Activated CD4-positive, alpha-beta T cell treated with anti-CD3 and anti-CD28 coated beads, Interleukin-2, amount 50 U/mL, for 16 hours (primary cell): ENCODE results near the gene CDHR5.

Experiments used
- DNase-seq: peaks from one replicate; pipeline ENCODE4 v3.0.0-alpha.2; 2020

Gene CDHR5

DNA sequence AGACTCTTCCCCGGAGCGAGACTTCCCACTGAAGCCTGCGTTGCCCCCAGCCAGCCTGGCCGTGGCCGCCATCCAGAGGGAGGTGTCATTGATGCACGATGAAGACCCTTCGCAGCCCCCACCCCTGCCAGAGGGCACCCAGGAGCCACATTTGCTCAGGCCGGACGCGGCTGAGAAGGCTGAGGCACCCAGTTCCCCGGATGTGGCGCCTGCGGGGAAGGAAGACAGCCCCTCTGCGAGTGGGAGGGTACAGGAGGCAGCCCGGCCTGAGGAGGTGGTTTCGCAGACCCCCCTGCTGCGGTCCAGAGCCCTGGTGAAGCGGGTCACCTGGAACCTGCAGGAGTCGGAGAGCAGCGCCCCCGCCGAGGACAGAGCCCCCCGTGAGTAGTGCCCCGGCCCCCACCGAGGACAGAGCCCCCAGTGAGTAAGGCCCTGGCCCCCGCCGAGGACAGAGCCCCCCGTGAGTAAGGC lies 15.4 kb downstream of the CDHR5 start:
- DNase-seq = no peak

GRCh38 chr11:608791-609251 lies 15.9 kb downstream of the CDHR5 start:
- no peak for DNase-seq

- DNase-seq = no peak
These were observed 16.6 kb downstream of the CDHR5 start for GRCh38 chr11:607971-608659.

- DNase-seq = no peak
These were observed 17.6 kb downstream of the CDHR5 start for GRCh38 chr11:607020-607780.

- no peak for DNase-seq
These were observed 18.5 kb downstream of the CDHR5 start for GRCh38 chr11:606245-606644.

DNA sequence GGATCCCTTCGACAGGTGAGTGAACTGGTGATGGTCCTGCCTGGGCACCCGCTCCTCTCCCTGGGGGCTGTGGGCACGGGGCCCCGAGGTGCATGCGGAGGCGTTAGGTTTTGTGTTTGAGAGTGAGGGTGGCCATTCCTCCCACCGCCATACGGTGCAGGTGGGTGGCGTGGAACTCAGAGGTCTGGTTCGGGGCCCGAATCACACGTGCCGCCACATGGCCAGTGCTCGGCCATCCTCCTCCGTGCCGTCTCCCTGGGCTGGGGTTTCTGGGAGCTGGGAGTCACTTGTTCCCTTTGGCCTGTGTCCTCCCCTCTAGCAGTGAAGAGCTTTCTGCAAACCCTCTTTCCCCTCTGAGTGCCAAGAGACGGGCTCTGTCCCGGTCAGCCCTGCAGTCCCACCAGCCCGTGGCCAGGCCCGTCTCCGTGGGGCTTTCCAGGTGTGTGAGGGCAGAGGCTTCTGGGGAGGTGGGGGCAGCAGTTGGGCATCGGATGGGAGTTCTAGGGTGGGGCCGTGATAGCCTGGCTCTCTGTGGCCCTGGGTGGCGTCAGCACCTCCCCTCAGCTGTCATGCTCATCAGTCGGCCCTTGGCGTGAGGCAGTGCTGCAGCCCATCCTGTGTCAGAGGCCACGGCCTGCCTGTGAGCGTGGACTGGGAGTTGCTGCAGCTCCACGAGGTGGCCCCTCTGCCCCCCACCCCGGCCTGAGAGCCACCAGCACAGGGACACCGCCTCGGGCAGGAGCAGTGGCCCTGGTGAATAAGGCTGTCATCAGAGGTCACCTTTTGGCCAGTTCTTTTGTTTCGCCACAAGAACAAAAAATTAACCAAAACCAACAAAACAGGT lies 19.2 kb downstream of the CDHR5 start:
- DNase-seq = no peak

DNA sequence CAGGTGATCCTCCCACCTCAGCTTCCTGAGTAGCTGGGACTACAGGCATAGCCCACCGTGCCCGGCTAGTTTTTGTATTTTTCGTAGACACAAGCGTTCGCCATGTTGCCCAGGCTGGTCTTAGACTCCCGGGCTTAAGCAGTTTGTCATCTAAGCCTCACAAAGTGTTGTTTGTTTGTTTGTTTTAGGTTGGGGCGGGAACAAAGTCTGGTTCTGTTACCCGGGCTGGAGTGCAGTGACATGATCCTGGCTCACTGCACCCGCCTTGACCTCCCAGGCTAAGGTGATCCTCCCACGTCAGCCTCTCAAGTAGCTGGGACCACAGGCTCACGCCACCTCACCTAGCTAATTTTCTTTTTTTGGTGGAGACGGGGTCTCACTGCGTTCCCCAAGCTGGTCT lies 21.6 kb downstream of the CDHR5 start:
- no peak for DNase-seq

DNA sequence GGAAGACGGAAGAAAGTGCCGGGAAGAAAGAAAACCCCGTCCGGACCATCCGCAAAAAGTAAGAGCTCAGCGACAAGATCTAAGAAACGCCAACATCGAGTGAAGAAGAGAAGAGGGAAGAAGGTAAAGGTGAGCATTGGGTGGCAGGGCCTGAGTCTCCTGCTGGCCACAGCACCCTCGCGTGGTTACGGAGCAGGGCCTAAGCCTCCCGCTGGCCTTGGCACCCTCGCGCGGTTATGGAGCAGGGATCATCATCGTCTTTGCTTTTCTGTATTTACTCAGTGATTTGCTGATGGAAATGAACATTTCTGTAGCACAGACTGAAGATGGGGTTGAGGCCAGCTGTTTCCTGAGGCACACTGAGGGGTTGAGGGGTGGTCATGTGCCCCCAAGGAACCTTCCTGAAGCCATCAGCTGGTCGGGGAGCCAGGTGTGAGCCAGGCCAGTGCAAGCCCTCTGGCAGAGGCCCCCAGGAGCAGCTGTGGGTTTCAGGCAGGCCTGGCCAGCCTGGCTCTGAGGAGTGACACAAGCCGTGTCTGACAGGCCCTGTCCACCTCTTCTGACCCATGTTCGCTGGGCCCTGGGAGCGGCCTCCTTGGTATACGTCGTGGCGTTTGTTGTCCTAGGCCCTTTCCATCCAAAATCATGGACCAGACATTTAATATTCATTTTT lies 23.0 kb downstream of the CDHR5 start:
- DNase-seq = no peak

DNA sequence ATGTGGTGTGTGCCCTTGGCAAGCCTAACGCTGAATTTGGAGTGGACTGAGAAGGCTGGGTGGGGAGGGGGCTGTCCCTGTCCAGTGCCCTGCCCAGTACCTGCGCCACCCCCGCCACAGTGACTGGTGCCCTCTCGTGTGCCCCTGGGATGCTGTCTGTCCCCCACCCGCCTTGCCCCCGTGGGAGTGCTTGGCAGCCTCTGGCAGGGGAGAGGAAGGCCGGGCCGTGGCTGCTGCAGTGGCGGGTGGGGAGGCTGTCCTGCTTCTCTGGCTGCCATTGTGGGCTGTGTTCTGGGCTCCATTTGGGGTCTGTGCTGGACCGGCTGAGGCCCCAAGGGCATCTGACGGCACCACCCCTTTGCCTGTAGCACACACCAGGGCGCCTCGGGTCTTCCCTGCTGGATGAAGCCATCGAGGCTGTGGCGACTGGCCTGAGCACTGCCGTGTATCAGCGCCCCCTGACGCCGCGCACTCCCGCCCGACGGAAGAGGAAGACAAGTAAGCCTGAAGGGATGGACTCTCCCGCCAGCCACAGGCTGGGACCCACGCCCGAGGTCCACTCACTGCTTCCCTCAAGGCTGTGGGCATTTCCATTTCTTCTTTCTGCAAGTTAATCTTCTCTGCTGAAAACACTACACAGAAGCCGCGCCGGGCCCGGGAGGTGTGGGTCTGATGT lies 26.6 kb downstream of the CDHR5 start:
- no peak for DNase-seq

- no peak for DNase-seq
These were observed 27.5 kb downstream of the CDHR5 start for GRCh38 chr11:597166-597725.

- DNase-seq = peak; percentile 34
These were observed 28.4 kb downstream of the CDHR5 start for GRCh38 chr11:596374-596773.

- DNase-seq = no peak
These were observed 29.4 kb downstream of the CDHR5 start for GRCh38 chr11:595400-595799.

DNA sequence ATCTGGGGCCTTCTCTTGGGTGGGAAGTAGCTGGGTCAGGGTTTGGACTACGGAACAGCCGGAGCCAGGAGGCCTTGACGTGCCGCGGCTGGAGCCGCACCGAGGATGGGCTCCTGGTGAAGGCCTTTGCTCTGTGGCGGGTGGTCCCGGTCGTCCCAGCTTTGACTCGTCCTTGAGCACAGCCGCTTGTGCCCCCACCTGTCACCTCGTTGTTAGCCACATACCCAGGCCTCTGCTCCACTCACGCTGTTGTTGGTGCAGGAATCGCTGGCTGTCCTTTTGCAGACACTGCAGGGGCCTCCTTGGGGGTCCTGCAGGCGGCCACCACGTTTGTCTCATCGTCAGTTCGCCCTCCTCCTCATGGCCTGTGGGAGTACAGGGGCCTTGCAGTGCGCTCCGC lies 31.4 kb downstream of the CDHR5 start:
- no peak for DNase-seq

DNA sequence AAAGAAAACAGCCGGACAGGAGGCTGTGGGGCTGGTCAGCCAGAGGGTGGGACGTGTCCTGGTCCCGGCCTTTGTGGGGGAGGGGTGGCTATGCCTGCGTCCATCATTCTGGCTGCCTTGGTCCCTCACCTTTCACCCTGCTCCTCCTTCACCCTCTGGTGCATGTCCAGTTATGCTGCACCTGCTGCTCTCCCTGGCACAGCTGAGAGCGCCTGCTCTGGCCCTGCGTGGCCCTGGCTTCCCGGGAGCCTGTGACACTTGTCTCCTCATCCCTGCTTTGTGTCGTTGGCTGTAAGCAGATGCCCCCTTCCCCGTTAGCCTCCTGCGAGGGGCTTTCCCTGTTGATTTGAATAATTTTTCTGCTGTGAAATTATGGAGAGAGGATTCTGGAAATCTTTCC lies 31.8 kb downstream of the CDHR5 start:
- DNase-seq = no peak

GRCh38 chr11:592501-592900 lies 32.3 kb downstream of the CDHR5 start:
- no peak for DNase-seq

GRCh38 chr11:590997-591396 lies 33.8 kb downstream of the CDHR5 start:
- DNase-seq = no peak

- no peak for DNase-seq
These were observed 35.0 kb downstream of the CDHR5 start for GRCh38 chr11:589798-590197.

- peak; percentile 80 for DNase-seq
These were observed 36.8 kb downstream of the CDHR5 start for GRCh38 chr11:587978-588380.

GRCh38 chr11:587546-587945 lies 37.2 kb downstream of the CDHR5 start:
- DNase-seq = no peak

- DNase-seq = no peak
These were observed 38.1 kb downstream of the CDHR5 start for GRCh38 chr11:586376-587316.

- no peak for DNase-seq
These were observed 40.5 kb downstream of the CDHR5 start for GRCh38 chr11:584287-584686.
